A673 (cell line): ENCODE data around the gene STAMBPL1. TPM values are rescaled to one million over a fixed set of nuclear protein-coding genes. Genes with fewer than 3 reads are reported as not detected.
A peak's percentile ranks its signal among the peaks of the same experiment; 100 is the strongest.

ENCODE experiments used
- BruUV-seq: library from RNA; stranded (reverse); fragments of 400-500 nt; replicated peaks from 2 replicates; lab custom pipeline; 2021; lab: Mats Ljungman, UMichigan
- CTCF ChIA-PET: fragments of 300-600 bp; sonication (Branson Sonifier 250); formaldehyde crosslinking; loops from one replicate; lab custom pipeline; 2022; ENCODE audit warnings: antibody characterized with exemption; lab: Charles Lee
- POLR2A ChIA-PET: fragments of 300-600 bp; sonication (Branson Sonifier 250); formaldehyde crosslinking; loops from one replicate; lab custom pipeline; 2022; ENCODE audit warnings: antibody characterized with exemption; ENCODE audit not compliant: low non-redundant PET; lab: Charles Lee
- DNase-seq: peaks from one replicate; pipeline ENCODE4 v3.0.0-alpha.2; 2015; ENCODE audit warnings: low spot score
- H3K27ac ChIP-seq: fragments of 200-600 bp; sonication (generic); 2 replicates; pipeline ENCODE4 v1.5.1; 2016; ENCODE audit warnings: mixed run types, low read depth, mild to moderate bottlenecking, mixed read lengths, antibody characterized with exemption, low read length; ENCODE audit not compliant: poor library complexity, severe bottlenecking
- H3K27me3 ChIP-seq: fragments of 200-600 bp; sonication (generic); replicated peaks from 2 replicates; pipeline ENCODE4 v1.6.1; 2017; ENCODE audit warnings: mixed run types, low read depth, mild to moderate bottlenecking, mixed read lengths, antibody characterized with exemption, low read length; ENCODE audit not compliant: insufficient read depth, poor library complexity
- H3K36me3 ChIP-seq: fragments of 200-600 bp; sonication (generic); 2 replicates; pipeline ENCODE4 v1.6.1; 2016; ENCODE audit warnings: mixed run types, mild to moderate bottlenecking, mixed read lengths, antibody characterized with exemption, low read length; ENCODE audit not compliant: insufficient read depth, poor library complexity, severe bottlenecking
- H3K4me1 ChIP-seq: fragments of 200-600 bp; sonication (generic); 2 replicates; pipeline ENCODE4 v1.6.1; 2017; ENCODE audit warnings: mixed run types, mild to moderate bottlenecking, mixed read lengths, antibody characterized with exemption, low read length; ENCODE audit not compliant: insufficient read depth, poor library complexity, severe bottlenecking
- H3K4me3 ChIP-seq: fragments of 200-600 bp; sonication (generic); 2 replicates; pipeline ENCODE4 v1.5.1; 2016; ENCODE audit warnings: low read depth, mixed run types, mild to moderate bottlenecking, mixed read lengths, low read length; ENCODE audit not compliant: poor library complexity, severe bottlenecking
- H3K9me3 ChIP-seq: fragments of 200-600 bp; sonication (generic); 2 replicates; pipeline ENCODE4 v1.6.1; 2016; ENCODE audit warnings: mixed run types, low read depth, mild to moderate bottlenecking, mixed read lengths, antibody characterized with exemption, low read length; ENCODE audit not compliant: poor library complexity, severe bottlenecking
- EZH2 ChIP-seq: fragments of 200-600 bp; sonication (generic); IDR thresholded peaks from 2 replicates; pipeline ENCODE4 v1.6.1; 2017; ENCODE audit warnings: borderline replicate concordance, low read depth, mild to moderate bottlenecking, mixed read lengths, antibody characterized with exemption, low read length; ENCODE audit not compliant: poor library complexity, severe bottlenecking
- intact Hi-C: fragments of 100-400 bp; cut with micrococcal nuclease; formaldehyde crosslinking; loops from one replicate; pipeline ENCODE4 v1.10.0; 2022; ENCODE audit not compliant: unreplicated experiment
- total RNA-seq: library from RNA; stranded (reverse); gene quantifications from 2 replicates; pipeline ENCODE4 v1.2.3, GENCODE V29; 2021
- TF ChIP-seq, protein P1 (sequence below): fragments of 300-800, 200-600 bp; sonication (generic); conservative IDR thresholded peaks from 2 replicates; pipeline ENCODE4 v1.5.1; 2017; ENCODE audit warnings: low read depth, mild to moderate bottlenecking, antibody characterized with exemption, low read length, moderate library complexity, mixed read lengths

Gene STAMBPL1
- total RNA-seq, 1 experiment from 2014 or later: 71.8 TPM

- Histone ChIP-seq H3K4me1 (peaks cover 71% of the 10 kb centered on the region), H3K4me3 (no peak overlapping the region), H3K27me3 (no peaks in the 10 kb centered on the region), H3K27ac (no peak overlapping the region), H3K9me3 (no peaks in the 10 kb centered on the region), H3K36me3 (peaks cover 4% of the 10 kb centered on the region)
- intact Hi-C loops: no loop called here
- TF ChIP-seq, protein P1, sequence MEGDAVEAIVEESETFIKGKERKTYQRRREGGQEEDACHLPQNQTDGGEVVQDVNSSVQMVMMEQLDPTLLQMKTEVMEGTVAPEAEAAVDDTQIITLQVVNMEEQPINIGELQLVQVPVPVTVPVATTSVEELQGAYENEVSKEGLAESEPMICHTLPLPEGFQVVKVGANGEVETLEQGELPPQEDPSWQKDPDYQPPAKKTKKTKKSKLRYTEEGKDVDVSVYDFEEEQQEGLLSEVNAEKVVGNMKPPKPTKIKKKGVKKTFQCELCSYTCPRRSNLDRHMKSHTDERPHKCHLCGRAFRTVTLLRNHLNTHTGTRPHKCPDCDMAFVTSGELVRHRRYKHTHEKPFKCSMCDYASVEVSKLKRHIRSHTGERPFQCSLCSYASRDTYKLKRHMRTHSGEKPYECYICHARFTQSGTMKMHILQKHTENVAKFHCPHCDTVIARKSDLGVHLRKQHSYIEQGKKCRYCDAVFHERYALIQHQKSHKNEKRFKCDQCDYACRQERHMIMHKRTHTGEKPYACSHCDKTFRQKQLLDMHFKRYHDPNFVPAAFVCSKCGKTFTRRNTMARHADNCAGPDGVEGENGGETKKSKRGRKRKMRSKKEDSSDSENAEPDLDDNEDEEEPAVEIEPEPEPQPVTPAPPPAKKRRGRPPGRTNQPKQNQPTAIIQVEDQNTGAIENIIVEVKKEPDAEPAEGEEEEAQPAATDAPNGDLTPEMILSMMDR: no peak
- no peak for TF ChIP-seq EZH2
- ChIA-PET POLR2A (no interaction called here), CTCF (no interaction called here)
- DNase-seq: no peak
- no TSS peak for BruUV-seq
Observed at GRCh38 chr10:88890681-88891381, 10.8 kb downstream of the STAMBPL1 start.

GRCh38 chr10:88892222-88892967, 12.3 kb downstream of the STAMBPL1 start:
- peaks cover 72% of the 10 kb centered on the region for H3K4me1 ChIP-seq
- CTCF ChIA-PET: no interaction called here

GRCh38 chr10:88893611-88894010, 13.6 kb downstream of the STAMBPL1 start:
- ChIA-PET CTCF (no interaction called here), POLR2A (no interaction called here)
- peaks cover 6% of the 10 kb centered on the region for H3K36me3 ChIP-seq
- no peaks in the 10 kb centered on the region for H3K27me3 ChIP-seq
- intact Hi-C loops: no loop called here
- BruUV-seq: no TSS peak
- H3K4me3 ChIP-seq: no peak overlapping the region
- TF ChIP-seq, protein P1: no peak
- no peak for TF ChIP-seq EZH2
- no peak for DNase-seq
- H3K9me3 ChIP-seq: no peaks in the 10 kb centered on the region
- H3K27ac ChIP-seq: peak overlapping the region; percentile 8
- peaks cover 64% of the 10 kb centered on the region for H3K4me1 ChIP-seq

More at GRCh38 chr10:88892222-88892967, 12.3 kb downstream of the STAMBPL1 start:
- Histone ChIP-seq H3K4me3 (no peak overlapping the region), H3K9me3 (no peaks in the 10 kb centered on the region), H3K27me3 (no peaks in the 10 kb centered on the region), H3K27ac (peak overlapping the region; percentile 28), H3K36me3 (peaks cover 6% of the 10 kb centered on the region)
- TF ChIP-seq EZH2: no peak
- TF ChIP-seq, protein P1: no peak
- POLR2A ChIA-PET: interaction anchor here (0.6 kb wide), 1 partner anchor 13 kb away, joined by 4 read pairs; the partner anchor contains the start of gene STAMBPL1
- BruUV-seq: no TSS peak
- intact Hi-C loops: no loop called here
- DNase-seq: no peak
